Erythroblast (primary cell): Measurements from ENCODE around the gene EEF1AKMT3.

Experiments
- GATA1 ChIP-seq: IDR thresholded peaks from 2 replicates; pipeline ENCODE4 v1.6.1; 2011; ENCODE audit warnings: low read depth, mild to moderate bottlenecking, control low read depth, low read length, moderate library complexity
- POLR2A ChIP-seq: IDR thresholded peaks from 2 replicates; pipeline ENCODE4 v1.6.1; 2011; ENCODE audit warnings: mild to moderate bottlenecking, low read length

DNA sequence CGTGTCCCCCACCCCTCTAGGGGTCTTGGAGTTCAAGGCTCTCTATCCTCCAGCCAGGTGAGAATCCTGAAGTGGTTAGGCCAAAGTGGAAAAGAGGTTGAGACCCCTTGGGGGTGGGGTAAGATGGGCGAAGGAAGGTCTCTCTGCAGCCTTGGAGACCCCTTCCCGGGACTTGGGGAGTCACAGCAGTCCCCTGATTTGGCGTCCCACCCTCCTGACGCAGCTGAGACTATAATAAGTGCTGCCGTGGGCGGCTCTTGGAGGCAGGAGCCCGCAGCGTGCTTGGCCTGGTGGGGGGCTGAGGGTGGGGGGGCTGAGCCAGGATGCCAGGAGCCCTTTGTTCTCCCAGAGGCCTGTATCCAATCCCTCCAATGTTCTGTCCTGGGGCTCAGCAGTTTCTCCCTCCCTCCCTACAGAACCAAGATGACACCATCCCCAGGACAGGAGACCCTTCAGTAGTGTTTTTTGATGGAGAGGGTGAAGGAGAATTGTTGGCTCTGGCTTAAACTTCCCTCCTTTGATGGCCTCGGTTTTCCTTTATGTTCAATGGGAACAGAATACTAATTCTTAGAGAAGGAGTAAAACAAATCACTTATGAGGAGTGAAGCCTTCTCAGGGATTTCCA is 32.4 kb upstream of the EEF1AKMT3 start:
- TF ChIP-seq POLR2A (no peak), GATA1 (no peak)
